Body of pancreas (tissue), 4 donors: ENCODE measurements around the gene BACH2.

Experiments used
- CTCF ChIP-seq, 7 experiments: fragments of 450-650 bp in 4 of 7; fragments of 200-600 bp in 3 of 7; sonication (generic) in 3 of 7; IDR thresholded peaks; one replicate each; pipeline ENCODE4 v1.5.1; 2016 to 2019; ENCODE audit warnings: antibody characterized with exemption in 7 of 7
- POLR2A ChIP-seq, 3 donors: fragments of 450-650 bp; IDR thresholded peaks; one replicate each; pipeline ENCODE4 v1.6.1; 2016; ENCODE audit warnings: antibody characterized with exemption in 3 of 3, mild to moderate bottlenecking in 2 of 3

DNA sequence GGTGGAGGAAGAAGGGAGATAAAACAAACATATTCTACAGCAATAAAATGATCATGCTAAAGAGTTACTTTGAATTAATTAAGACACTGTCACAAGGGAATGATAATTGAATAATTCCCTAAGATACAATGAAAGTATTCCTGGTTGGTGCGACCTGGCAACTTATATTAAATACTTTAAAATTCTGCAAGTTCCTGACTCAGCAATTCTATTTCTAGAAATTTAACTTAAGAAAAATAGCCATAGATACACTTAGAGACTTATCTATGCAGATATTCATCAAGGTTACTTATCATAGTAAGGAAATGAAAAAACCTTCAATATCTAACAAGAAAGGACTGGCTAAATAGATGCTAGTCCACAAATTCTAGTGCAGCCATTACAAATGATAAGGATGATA lies 156.0 kb downstream of the BACH2 start:
- no peak for TF ChIP-seq CTCF (IDR thresholded peaks at IDR 0.05)
- TF ChIP-seq POLR2A (IDR thresholded peaks at IDR 0.05) = no peak
